Measurements from ENCODE around the gene NUB1.

The NUB1 gene

DNA sequence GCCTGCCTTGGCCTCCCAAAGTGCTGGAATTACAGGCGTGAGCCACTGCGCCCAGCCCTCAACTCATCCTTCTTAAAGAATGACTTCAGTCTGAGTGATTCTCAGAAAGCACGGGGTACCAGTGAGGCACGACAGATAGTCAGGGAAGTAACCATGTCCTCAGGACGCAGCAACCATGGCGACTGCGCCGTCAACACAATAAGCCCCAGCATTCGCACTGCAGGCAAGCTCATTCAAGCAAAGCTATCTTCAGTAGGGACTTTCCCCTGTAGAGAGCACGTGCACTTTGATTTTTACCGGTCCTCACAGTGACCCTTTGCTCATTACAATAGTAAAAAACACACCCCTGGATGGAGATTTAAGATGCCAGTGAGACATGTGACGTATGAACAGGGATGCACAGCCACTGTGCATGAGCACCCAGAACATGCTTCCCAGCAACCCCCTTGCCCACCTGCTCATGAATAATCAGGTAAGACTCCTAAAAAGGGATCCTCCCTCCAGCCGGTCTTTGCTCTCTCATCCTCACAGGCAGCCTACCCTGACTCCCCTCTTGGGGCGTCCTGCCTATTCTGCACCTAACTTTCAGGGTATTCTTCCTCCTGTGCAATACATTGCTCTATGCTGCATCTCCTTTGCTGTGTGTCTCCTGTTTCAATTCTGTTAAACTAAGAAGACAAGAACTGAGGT is 59.2 kb downstream of the NUB1 start:
- no peak for DNase-seq (ENCODE audit: low read depth in 2 of 3, low spot score in 2 of 3)

DNA sequence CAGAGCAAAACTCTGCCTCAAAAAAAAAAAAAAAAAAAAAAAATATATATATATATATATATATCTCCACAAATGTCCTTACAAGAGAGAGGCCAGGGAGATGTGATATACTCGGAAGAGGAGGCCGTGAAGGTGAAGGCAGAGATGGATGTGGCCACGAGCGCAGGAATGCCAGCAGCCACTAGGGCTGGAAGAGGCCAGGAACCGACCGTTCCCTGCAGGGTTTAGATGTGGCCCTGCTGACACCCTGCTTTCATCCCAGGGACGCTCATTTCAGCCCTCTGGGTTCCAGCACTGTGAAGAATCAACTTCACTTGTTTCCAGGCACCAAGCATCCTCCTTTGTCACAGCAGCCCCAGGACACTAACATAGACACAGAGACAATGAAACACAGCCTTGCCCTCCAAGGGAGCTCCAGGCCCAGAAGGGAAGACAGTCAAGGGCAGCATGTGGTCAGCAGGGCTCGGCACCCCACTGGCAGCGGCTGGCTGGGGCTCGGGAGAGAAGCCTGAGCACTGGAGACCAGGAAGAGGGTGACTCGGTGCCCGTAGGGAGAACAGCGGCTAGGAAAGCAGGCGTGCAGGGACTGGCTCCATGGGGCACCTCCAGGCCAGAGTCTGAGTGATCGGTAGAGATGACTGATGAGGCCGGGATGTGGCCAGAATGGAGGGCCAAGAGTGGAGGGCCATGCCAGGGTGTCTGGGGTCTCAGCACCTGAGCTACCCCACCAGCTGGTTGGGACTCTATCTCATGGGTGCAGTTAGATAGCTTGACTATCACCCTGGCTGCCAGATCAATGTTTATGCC is 60.6 kb downstream of the NUB1 start:
- DNase-seq (ENCODE audit: low read depth in 2 of 3, low spot score in 2 of 3) = no peak

DNA sequence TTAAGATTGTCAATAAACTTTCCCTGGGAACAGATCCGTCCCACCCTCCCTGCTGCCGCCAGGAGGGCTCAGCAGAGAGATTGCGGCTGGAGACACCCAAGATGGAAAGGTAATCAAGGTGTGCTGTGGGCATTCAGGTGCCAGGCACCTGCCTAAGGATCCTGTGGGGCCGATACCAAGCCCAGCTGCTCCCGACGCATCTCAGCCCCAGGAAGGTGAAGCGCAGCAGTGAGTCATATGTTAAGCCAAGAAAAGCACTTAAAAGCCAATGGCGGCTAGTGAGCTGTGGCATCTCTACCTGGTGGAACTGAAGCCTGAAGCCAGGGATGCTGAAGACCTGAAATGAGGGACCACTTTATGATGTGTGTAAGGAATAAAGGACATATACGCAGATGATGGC is 62.2 kb downstream of the NUB1 start:
- no peak for DNase-seq (ENCODE audit: low read depth in 2 of 3, low spot score in 2 of 3)

DNA sequence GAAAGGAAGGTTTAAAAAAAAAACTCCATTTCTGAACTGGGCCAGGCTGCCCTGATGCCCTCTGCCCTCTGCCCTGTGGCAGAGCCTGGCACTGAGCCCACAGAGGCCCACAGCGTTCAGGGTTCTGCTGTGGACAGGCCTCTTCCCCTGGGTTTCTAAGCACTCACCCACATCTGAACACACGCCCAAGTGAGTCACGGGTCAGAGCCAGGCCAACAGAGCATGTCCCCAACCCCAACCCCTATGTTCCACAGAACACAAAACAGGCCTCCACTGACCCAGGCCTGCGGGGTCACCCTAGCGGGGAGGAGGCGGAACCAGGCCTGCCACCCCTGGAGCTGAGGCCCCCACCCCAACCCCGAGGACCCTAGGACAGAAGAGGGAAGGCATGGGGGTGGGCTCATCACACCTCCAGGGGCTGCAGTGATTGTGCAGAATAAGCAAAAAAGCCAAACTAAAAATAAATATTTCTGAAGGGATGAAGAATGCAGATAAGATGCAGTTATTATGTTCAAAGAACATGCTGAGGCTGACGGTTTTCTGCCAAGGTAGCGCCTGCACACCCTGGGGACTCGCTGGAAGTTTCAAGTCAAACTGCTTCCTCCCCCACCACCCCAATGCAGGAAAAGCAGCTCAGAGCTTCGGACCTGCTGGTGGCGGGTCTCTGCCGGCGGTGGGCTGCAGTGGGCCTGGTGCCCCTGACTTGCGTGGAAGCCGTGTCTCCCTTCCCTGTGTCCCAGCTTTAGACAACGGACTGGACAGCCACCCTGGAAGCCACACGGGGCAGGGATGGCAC is 62.8 kb downstream of the NUB1 start:
- no peak for DNase-seq (ENCODE audit: low read depth in 2 of 3, low spot score in 2 of 3)

DNA sequence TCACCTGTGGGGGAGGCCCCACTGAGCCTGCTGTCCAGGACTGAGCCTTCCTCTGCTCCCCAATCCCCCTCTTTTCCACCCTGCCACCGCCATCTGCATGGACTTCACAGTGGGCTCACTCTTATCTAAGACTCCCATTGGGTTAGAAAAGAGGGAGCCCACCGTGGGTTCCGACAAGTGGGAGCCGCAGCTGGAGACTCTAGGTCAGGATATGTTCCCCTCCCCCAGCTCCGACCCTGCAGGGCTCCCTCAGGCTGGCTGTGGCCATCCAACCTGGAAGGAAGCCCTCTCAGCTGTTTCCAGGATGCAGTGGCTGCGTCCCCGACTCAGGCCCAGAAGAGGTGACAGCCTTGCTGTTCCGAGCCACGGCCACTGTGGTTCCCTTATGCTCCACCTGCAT is 63.4 kb downstream of the NUB1 start:
- no peak for DNase-seq (ENCODE audit: low read depth in 2 of 3, low spot score in 2 of 3)

DNA sequence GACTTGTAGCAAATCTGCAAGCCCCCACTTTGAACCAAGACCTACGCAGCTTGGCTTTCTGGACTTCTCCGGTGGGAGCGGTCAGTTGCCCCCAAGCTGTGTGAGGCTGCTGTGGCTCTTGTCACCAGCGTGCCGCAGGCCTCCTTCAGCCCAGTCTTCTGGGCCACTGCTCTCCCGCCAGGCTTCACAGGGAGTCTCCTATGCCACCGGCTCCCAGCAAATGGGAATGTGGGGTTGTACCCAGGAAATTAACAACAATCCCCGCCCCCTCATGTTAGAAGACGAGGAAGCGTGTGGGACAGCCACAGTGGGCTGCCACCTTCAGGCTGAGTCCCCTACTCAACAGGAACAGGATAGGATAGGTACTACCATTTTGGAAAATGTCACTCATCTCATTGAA is 64.0 kb downstream of the NUB1 start:
- no peak for DNase-seq (ENCODE audit: low read depth in 2 of 3, low spot score in 2 of 3)

DNA sequence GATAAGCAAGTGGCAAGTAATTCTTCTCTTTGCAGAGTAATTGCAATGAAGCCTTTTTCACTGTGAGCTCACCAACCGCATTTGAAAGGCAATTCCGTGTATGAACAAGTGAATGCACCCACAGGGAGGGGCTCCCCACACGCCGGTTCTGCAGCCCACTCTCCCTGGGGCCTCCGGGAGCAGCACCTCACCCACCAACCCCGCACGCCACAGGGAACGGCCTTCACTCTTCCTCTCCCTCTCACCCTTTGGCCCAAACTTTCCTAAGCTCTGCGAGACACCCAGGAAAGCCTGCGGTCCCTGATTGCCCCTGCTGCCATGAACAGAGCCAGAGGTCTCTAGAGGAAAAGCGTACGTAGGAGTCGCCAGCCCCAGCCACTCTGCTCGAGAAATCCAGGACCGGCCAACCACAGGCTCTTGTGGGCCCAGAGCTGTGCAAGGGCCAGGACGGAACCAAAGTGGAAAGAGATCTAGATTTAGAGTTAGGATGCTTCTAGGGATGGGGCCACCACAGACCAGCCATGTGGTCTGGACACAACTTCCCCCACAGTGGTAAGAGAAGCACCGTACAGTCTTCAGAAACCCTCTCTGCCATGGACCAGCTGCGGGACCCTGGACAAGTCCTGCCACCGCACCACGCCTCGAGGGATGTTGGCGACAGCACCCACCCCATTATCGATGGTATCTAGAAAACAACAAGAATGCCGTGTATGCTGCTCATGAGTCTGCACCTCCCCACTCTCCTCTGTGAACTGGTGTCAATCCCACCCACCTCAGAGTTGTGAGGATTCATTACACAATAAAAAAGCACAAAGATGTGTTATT is 64.7 kb downstream of the NUB1 start:
- DNase-seq (ENCODE audit: low read depth in 2 of 3, low spot score in 2 of 3) = no peak

DNA sequence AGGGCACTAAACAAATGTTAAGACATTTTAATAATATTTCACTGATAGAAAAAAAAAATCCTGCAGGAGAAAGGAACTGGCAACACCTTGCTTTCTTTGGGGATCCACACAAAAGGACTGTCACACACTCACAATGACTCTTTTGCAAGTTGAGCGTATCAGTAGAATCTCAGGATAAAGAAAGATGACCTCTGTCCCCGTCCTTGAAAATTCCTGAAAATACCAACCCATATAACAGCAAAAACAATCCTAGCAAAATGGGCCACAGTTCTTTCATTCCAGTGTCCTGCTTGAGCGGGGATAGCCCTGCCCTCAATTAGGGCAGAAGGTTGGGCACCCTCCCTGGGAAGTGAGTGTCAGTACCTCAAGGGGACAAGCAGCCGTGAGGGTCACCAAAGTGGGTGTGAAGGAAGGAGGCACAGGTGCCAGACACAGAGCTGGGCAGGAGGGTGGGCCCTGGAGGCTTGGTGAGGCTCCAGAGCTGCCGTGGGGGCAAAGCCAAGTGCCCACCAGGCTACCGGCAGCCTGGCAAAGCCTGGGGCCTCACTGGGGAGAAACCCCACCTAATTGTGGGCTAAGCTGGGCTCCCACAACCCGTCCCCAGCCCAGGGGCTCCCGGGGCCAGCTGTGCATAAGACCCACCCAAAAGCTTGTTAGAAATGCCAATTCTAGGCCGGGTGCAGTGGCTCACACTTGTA is 65.4 kb downstream of the NUB1 start:
- DNase-seq (ENCODE audit: low read depth in 2 of 3, low spot score in 2 of 3) = no peak

DNA sequence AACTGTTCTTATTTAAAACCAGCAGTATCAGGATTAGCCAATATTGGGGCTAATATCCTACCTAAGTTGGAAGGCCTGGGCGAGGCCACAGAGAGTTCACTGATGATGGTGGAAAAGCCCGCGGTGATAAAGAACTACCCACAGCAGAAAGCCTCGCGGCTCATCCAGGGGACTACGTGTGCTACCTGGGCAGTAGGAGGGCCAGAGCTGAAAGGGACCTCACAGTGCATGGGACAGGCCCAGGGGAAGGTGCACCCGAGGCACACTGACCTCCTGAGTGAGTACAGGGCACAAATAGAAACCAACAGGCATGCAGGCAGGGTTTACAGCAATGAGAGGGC is 66.9 kb downstream of the NUB1 start:
- DNase-seq (ENCODE audit: low read depth in 2 of 3, low spot score in 2 of 3) = no peak

DNA sequence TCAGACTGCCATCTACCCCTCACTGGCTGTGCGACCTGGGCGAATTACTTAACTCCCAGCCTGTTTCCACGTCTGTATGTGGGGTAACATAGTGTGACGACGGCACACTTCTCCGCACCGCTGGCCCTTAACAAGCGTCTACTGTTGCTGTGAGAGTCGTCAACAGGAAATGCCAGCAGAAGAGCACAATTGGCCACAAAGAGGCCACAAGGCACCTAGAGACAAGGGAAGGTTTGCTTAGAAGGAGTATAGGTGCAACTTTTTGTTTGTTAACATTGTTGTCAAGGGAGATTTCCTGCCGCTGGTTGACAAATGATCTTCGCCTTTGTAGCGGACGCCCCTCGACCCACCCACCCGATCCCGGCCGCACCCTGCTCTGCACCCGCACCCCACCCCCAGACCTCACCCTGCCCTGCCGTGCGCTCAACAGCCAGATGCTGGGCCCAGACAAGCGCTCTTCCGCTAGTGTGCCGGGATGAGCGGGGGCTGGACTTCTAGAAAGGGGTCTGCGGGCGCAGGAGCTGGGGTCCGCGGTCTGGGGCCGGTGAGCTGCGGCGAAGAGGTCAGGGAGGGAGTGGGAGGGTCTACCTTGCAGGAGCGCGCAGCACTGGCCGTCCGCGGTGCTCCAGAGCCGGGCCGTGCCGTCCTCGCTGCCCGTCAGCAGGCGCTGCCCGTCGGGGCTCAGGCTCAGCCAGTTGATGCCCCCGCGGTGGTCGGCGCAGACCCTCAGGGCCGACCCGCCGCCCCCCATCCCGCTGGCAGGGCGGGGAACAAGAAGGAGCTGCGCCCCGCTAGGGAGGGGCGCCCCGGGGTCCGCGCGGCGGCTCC is 67.4 kb downstream of the NUB1 start:
- DNase-seq (ENCODE audit: low read depth in 2 of 3, low spot score in 2 of 3) = no peak

DNA sequence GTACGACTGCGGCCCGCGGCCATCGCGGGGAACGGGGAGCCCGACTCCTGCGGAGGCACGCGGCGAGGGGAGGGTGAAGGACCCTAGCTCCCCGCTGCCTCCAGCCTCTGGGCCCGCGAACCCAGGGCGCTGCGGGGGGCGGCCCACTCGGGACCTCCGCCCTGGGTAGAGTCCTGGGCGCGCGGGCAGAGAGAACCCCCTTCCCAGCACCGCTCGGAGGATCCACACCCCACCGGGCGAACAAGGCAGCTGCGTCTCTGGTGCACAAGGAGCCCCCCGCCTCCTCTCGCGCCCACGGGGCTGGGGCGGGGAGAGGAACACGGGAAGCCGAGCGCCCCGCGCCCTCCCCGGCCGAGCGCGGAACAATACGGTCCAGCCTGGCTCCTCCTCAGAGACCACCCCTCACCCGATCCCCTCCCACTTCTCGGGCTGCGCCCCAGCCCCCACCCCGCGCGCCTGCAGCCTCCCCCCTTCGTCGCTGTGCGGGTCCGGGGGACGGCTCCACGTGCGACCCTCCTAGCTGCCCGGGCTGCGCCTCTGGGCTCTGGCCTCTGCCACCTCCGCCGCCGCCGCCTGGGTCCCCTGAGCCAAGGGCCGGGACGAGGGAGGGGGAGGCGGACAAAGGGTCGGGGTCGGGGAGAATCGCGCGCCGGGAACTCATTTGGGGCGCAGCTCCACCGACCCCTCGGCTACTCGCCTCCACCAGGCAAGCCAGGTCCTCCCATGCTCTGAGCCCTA is 68.2 kb downstream of the NUB1 start, which contains the start of gene WDR86:
WDR86 (minus strand) TSS at position 372 of the 738 bp plus-strand sequence. CDS start 449 bp downstream, outside the sequence.
- DNase-seq (ENCODE audit: low read depth in 2 of 3, low spot score in 2 of 3) = no peak

DNA sequence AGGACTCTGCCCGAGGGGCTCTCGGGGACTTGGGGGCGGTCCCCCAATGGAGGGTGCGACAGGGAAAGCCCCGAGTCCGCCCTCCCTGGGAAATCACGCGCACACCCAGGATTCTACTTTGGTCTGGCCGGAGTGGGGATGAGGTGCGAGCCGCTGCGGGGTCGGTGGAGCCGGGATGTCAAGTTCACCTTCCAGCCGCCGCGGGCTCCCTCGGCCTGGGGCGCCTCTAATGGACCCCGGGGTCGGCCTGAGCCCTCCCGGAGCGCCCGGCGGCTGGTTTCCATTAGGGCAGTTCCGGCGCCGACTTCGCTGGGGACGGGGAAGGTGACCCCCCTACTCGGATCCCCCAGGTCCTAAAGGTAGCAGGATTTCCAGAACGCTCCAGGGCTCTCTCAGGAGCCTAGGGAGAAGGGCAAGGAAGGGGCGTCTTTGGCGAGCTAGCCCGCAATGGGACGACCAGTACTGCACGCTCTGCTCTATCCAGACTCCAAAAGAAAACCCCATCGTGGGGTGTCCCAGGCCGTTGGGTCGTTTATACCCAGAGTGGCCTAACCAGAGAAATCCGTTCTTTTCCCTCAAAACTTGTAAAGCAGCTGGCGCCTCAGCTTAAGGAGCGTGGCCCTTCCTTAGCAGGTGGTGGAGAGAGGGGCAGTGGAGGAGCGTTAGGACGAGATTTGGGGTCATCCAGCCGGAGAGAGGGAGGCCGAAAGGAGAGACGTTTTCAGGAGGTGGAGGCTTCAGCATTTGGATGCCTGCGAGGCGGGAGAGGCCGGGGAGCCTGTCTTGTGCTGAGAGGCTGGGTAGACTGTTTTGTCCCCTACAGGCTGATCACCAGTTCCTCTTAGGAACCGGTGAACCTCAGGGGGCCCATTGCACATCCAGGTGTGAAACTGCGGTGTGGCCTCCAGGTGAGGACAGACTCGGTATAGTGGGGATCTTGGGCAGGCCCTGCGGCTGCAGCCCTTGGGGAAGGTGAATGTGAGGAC is 69.1 kb downstream of the NUB1 start:
- DNase-seq (ENCODE audit: low read depth in 2 of 3, low spot score in 2 of 3) = no peak

DNA sequence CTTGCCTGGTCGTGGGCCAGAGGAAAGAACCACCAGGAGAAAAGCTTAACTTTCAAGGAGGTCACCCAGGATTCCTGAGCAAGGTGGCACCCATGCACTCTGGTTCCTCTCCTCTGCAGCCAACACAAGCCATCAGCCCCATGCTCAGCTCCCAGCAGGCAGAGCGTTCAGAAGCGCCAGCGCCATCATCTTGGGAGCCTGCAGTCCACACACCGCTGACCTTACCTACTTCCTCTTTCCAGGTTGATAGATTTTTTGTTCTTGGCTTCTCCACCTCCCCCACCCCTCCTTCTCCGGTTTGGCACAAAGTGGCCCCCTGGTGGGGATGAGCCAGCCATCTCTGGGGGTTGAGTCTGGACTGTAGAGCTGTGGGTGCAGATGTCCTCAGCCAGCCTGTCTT is 69.9 kb downstream of the NUB1 start:
- DNase-seq (ENCODE audit: low read depth in 2 of 3, low spot score in 2 of 3) = no peak

DNA sequence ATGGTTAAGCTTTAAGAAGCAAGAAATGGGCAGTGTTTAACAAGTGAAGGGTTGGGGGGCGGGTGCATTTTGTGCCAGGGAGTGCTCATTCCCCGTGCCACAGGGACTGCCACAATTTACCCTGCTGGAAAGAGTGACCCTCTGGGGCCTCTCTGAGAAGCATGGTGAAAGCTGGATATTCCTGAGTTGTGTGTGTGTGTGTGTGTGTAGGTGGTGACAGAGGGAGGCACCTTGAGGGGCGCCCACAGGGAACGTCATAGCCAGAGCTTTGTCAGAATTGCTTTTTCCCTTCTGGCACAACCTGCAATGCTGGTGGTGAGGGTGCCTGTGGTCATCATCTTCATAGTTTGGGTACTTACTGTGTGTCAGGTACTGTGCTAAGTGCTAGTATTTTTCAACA is 70.7 kb downstream of the NUB1 start:
- DNase-seq (ENCODE audit: low read depth in 2 of 3, low spot score in 2 of 3) = no peak

DNA sequence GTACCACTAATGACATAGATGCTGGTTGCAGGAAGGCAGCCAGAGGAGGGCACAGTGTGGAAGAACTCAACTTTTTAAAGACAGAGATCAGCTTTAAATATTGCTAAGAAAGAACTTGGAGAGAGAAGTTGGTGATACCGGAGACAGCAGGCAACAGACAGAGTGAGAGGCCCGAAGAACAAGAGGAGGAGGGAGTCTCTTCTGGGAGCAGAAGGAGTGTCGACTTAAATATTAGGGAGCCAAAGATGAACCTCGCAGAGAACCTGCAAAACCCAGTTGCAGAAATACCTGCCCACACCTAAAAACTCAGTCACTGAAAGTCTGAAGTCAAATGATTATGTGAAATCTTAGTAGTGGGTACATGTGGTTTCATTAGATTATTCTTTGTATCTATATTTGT is 71.6 kb downstream of the NUB1 start:
- no peak for DNase-seq (ENCODE audit: low read depth in 2 of 3, low spot score in 2 of 3)

DNA sequence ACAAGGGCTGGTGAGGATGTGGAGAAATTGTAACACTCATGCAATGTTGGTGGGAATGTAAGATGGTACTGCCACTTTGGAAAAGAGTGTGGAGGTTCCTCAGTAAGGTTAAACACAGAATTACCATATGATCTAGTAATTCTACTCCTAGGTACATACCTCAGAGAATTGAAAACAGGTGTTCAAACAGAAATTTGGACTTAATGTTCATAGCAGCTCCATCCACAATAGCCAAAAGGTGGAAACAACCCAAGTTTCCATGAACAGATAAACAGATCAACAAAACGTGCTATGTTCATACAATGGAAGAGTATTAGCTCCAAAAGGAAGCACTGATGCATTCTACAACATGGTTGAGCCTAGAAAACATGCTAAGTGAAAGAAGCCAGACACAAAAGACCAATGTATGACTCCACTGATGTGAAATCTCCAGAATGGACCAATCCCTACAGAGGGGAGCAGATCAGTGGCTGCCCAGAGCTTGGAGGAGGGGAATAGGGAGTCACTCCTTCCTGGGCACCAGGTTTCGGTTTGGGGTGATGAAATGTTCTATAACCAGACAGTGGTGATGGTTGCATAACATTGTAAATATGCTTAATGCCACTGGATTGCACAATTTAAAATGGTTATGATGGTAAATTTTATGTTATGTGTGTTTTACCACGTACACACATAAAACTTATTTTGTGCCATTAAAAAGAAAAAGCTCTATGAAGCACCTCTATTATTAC is 73.9 kb downstream of the NUB1 start:
- no peak for DNase-seq (ENCODE audit: low read depth in 2 of 3, low spot score in 2 of 3)
